Measurements from ENCODE around the gene ORAI3.
A peak's percentile ranks its signal among the peaks of the same experiment; 100 is the strongest.

DNA sequence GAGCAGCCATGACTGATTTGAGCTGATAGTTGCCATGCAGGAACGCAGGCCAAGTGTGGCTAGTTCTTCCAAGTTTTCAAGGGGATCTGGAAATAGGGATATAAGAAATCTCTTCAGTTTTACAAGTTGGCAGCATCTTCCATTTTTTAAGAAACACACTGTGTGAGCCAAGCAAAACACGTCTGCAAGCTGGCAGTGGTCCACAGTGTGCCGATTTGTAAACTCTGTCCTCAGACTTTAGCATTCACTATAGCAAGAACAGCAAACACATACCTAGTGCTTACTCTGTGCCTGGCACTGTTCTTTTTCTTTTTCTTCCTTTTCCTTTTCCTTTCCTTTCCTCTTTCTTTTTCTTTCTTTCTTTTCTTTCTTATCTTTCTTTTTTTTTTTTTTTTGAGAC, 2.9 kb downstream of the ORAI3 start:
- TF ChIP-seq, protein P1, sequence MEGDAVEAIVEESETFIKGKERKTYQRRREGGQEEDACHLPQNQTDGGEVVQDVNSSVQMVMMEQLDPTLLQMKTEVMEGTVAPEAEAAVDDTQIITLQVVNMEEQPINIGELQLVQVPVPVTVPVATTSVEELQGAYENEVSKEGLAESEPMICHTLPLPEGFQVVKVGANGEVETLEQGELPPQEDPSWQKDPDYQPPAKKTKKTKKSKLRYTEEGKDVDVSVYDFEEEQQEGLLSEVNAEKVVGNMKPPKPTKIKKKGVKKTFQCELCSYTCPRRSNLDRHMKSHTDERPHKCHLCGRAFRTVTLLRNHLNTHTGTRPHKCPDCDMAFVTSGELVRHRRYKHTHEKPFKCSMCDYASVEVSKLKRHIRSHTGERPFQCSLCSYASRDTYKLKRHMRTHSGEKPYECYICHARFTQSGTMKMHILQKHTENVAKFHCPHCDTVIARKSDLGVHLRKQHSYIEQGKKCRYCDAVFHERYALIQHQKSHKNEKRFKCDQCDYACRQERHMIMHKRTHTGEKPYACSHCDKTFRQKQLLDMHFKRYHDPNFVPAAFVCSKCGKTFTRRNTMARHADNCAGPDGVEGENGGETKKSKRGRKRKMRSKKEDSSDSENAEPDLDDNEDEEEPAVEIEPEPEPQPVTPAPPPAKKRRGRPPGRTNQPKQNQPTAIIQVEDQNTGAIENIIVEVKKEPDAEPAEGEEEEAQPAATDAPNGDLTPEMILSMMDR (IDR thresholded peaks at IDR 0.05), result no peak
- no peak for TF ChIP-seq POLR2A (IDR thresholded peaks at IDR 0.05)
- peak in 1 of 2 donors; percentile 40 for TF ChIP-seq POLR2AphosphoS5 (IDR thresholded peaks at IDR 0.05; ENCODE audit: insufficient read depth in 1 of 2, low read depth in 1 of 2)

Data from vagina (tissue), 2 donors.